A549 (cell line): Measurements from ENCODE around the gene TNIK. TPM values are rescaled to one million over a fixed set of nuclear protein-coding genes. Genes with fewer than 3 reads are reported as not detected.

Experiments
- ATAC-seq, 2 experiments: fragments of 200-7000 bp in 1 of 2; fragments of >200 bp in 1 of 2; cut with Nextera tagmentation in 1 of 2; cut with Tn5 transposase in 1 of 2; 3 replicates each; pipeline versions ENCODE4 v1.8.0 to v1.9.1; 2018 to 2020; ENCODE audit warnings: mild to moderate bottlenecking in 1 of 2, moderate library complexity in 1 of 2
- CTCF ChIA-PET: fragments of 300-600 bp; sonication (Branson Sonifier 250); formaldehyde crosslinking; extraction: SDS; loops from one replicate; lab custom pipeline; 2021; ENCODE audit warnings: antibody characterized with exemption, inconsistent platforms; lab: Yijun Ruan, JAX
- POLR2A ChIA-PET: fragments of 350-600 bp; formaldehyde crosslinking; extraction: SDS; loops from one replicate; lab custom pipeline; 2021; ENCODE audit warnings: antibody characterized with exemption, inconsistent platforms; lab: Yijun Ruan, JAX
- DNase-seq, 2 experiments: peaks; one replicate each; pipeline versions ENCODE4 v3.0.0 to v3.0.0-alpha.2; 2011 to 2016; ENCODE audit warnings: low read depth in 1 of 2, low spot score in 1 of 2
- FAIRE-seq: peaks from 2 replicates; lab custom pipeline; 2011; peaks lifted over from hg19 to GRCh38; lab: Jason Lieb, UNC
- H3K27ac ChIP-seq, 2 experiments: fragments of >200 bp; sonication (Bioruptor Twin); formaldehyde crosslinking; 3 replicates each; pipeline ENCODE4 v1.5.1; 2016 to 2017
- H3K4me1 ChIP-seq: fragments of >200 bp; sonication (Bioruptor Twin); formaldehyde crosslinking; 3 replicates; pipeline ENCODE4 v1.6.1; 2016
- H3K4me2 ChIP-seq: fragments of >200 bp; sonication (Bioruptor Twin); formaldehyde crosslinking; 3 replicates; pipeline ENCODE4 v1.6.1; 2016
- H3K4me3 ChIP-seq: fragments of >200 bp; sonication (Bioruptor Twin); formaldehyde crosslinking; 3 replicates; pipeline ENCODE4 v1.5.1; 2016
- H3K9me3 ChIP-seq: fragments of >200 bp; sonication (Bioruptor Twin); formaldehyde crosslinking; 3 replicates; pipeline ENCODE4 v1.6.1; 2016
- ATOH8 ChIP-seq: fragments of 250-450 bp; sonication (Bioruptor Pico); IDR thresholded peaks from 2 replicates; pipeline ENCODE4 v1.5.0; 2020; ENCODE audit warnings: low read depth, mild to moderate bottlenecking, moderate library complexity
- BHLHE40 ChIP-seq: IDR thresholded peaks from 2 replicates; pipeline ENCODE4 v1.6.1; 2012; ENCODE audit warnings: low read depth, low read length, inconsistent platforms
- CBX2 ChIP-seq: fragments of 200-600 bp; sonication (generic); IDR thresholded peaks from 2 replicates; pipeline ENCODE4 v1.6.1; 2016; ENCODE audit warnings: low read depth, mild to moderate bottlenecking, borderline replicate concordance
- CEBPB ChIP-seq, 2 experiments: fragments of >200 bp in 1 of 2; sonication (Bioruptor Twin) in 1 of 2; formaldehyde crosslinking in 1 of 2; IDR thresholded peaks; 2 replicates each; pipeline ENCODE4 v1.6.1; 2012 to 2016
- EHMT2 ChIP-seq: fragments of 200-600 bp; sonication (generic); IDR thresholded peaks from 2 replicates; pipeline ENCODE4 v1.6.1; 2016; ENCODE audit warnings: antibody characterized with exemption, low read depth, mild to moderate bottlenecking, moderate library complexity
- ESRRA ChIP-seq: fragments of 150-350 bp; IDR thresholded peaks from 2 replicates; pipeline ENCODE4 v1.6.1; 2014; ENCODE audit warnings: mild to moderate bottlenecking, low read length, borderline replicate concordance
- FOSB ChIP-seq: fragments of 250-450 bp; sonication (Bioruptor Pico); IDR thresholded peaks from 2 replicates; pipeline ENCODE4 v1.5.0; 2020; ENCODE audit warnings: mild to moderate bottlenecking, moderate library complexity
- FOSL2 ChIP-seq, 2 experiments: fragments of 450-650 bp in 1 of 2; fragments of >200 bp in 1 of 2; sonication (Bioruptor Twin) in 1 of 2; formaldehyde crosslinking; IDR thresholded peaks; 2 replicates each; pipeline versions ENCODE4 v1.5.0 to v1.6.1; 2016 to 2020; ENCODE audit warnings: mild to moderate bottlenecking in 1 of 2, moderate library complexity in 1 of 2
- FOXS1 ChIP-seq: fragments of 250-450 bp; sonication (Bioruptor Pico); IDR thresholded peaks from 2 replicates; pipeline ENCODE4 v1.5.0; 2020; ENCODE audit warnings: mild to moderate bottlenecking, moderate library complexity
- GATA3 ChIP-seq: IDR thresholded peaks from 2 replicates; pipeline ENCODE4 v1.6.1; 2012; ENCODE audit warnings: borderline replicate concordance
- HDAC2 ChIP-seq: fragments of 200-600 bp; sonication (generic); IDR thresholded peaks from 2 replicates; pipeline ENCODE4 v1.6.1; 2016
- HES2 ChIP-seq: fragments of >200 bp; sonication (Bioruptor Twin); formaldehyde crosslinking; IDR thresholded peaks from 2 replicates; pipeline ENCODE4 v1.6.1; 2016
- HEYL ChIP-seq: fragments of 250-450 bp; sonication (Bioruptor Pico); IDR thresholded peaks from 2 replicates; pipeline ENCODE4 v1.8.0; 2021; ENCODE audit warnings: mild to moderate bottlenecking, moderate library complexity
- HOXB13 ChIP-seq: fragments of 250-450 bp; sonication (Bioruptor Pico); IDR thresholded peaks from 2 replicates; pipeline ENCODE4 v1.5.0; 2020; ENCODE audit warnings: low read depth, mild to moderate bottlenecking, moderate library complexity
- HOXB5 ChIP-seq: fragments of 250-450 bp; sonication (Bioruptor Pico); IDR thresholded peaks from 2 replicates; pipeline ENCODE4 v1.5.0; 2020; ENCODE audit warnings: mild to moderate bottlenecking, moderate library complexity
- JUN ChIP-seq, 2 experiments: fragments of >200 bp; sonication (Bioruptor Twin); formaldehyde crosslinking; IDR thresholded peaks; 2 replicates in 1 of 2; 3 replicates in 1 of 2; pipeline ENCODE4 v1.6.1; 2016 to 2017
- JUNB ChIP-seq: fragments of >200 bp; sonication (Bioruptor Twin); formaldehyde crosslinking; IDR thresholded peaks from 2 replicates; pipeline ENCODE4 v1.6.1; 2016
- KDM5A ChIP-seq: fragments of 200-600 bp; sonication (generic); IDR thresholded peaks from 2 replicates; pipeline ENCODE4 v1.6.1; 2016; ENCODE audit warnings: antibody characterized with exemption, mild to moderate bottlenecking
- MYC ChIP-seq: IDR thresholded peaks from 2 replicates; pipeline ENCODE4 v1.6.1; 2012; ENCODE audit warnings: mild to moderate bottlenecking, inconsistent platforms, low read length, improper control_type of control experiment, borderline replicate concordance
- NFE2L2 ChIP-seq: fragments of 150-350 bp; conservative IDR thresholded peaks from 2 replicates; pipeline ENCODE4 v1.6.1; 2014; ENCODE audit warnings: low read length
- NPAS2 ChIP-seq: fragments of 250-450 bp; sonication (Bioruptor Pico); IDR thresholded peaks from 2 replicates; pipeline ENCODE4 v1.8.0; 2022; ENCODE audit warnings: mild to moderate bottlenecking, moderate library complexity, borderline replicate concordance
- NR3C1 ChIP-seq: fragments of >200 bp; sonication (Bioruptor Twin); formaldehyde crosslinking; IDR thresholded peaks from 3 replicates; pipeline ENCODE4 v1.6.1; 2017
- POLR2A ChIP-seq: IDR thresholded peaks from 2 replicates; pipeline ENCODE4 v1.6.1; 2012; ENCODE audit warnings: mild to moderate bottlenecking, low read length
- RARB ChIP-seq: fragments of 250-450 bp; sonication (Bioruptor Pico); IDR thresholded peaks from 2 replicates; pipeline ENCODE4 v1.8.0; 2021; ENCODE audit warnings: mild to moderate bottlenecking, moderate library complexity
- RCOR1 ChIP-seq: fragments of 150-350 bp; IDR thresholded peaks from 2 replicates; pipeline ENCODE4 v1.6.1; 2014; ENCODE audit warnings: antibody characterized with exemption, low read length, low read depth
- RFX5 ChIP-seq: fragments of 450-650 bp; IDR thresholded peaks from 2 replicates; pipeline ENCODE4 v1.7.1; 2014; ENCODE audit warnings: antibody characterized with exemption, mild to moderate bottlenecking, moderate library complexity
- RNF2 ChIP-seq: fragments of 200-600 bp; sonication (generic); IDR thresholded peaks from 2 replicates; pipeline ENCODE4 v1.6.1; 2016; ENCODE audit warnings: low read depth, mild to moderate bottlenecking, antibody characterized with exemption, moderate library complexity, borderline replicate concordance
- SMC3 ChIP-seq: fragments of >200 bp; sonication (Bioruptor Twin); formaldehyde crosslinking; IDR thresholded peaks from 3 replicates; pipeline ENCODE4 v1.6.1; 2018; ENCODE audit warnings: inconsistent platforms
- TP53 ChIP-seq: fragments of 250-450 bp; sonication (Bioruptor Pico); IDR thresholded peaks from 2 replicates; pipeline ENCODE4 v1.5.0; 2021; ENCODE audit warnings: mild to moderate bottlenecking, moderate library complexity
- ZNF302 ChIP-seq: fragments of 250-450 bp; sonication (Bioruptor Pico); IDR thresholded peaks from 2 replicates; pipeline ENCODE4 v1.9.0; 2021; ENCODE audit warnings: inconsistent platforms, mild to moderate bottlenecking, moderate library complexity
- WGBS: methylation state at CpG from one replicate; pipeline ENCODE4 v1.1.6; 2017; ENCODE audit errors: missing lambda C conversion rate; 5-methylcytosine and 5-hydroxymethylcytosine counted together
- polyA plus RNA-seq, 4 experiments: library from polyadenylated mRNA; depleted of rRNA in 3 of 4; stranded (reverse); fragments of >200 nt; fragmentation: RNase III in 1 of 4; extraction: RNeasy Plus Mini Kit Qiagen cat#74134 plus additional on column Dnase treatment in 1 of 4; gene quantifications; 2 replicates in 3 of 4; 3 replicates in 1 of 4; pipeline ENCODE4 v1.2.3, GENCODE V29; 2011 to 2017
- TF ChIP-seq, protein P1 (sequence below): fragments of 150-350 bp; IDR thresholded peaks from 2 replicates; pipeline ENCODE4 v1.6.1; 2014; ENCODE audit warnings: low read depth, mild to moderate bottlenecking, low read length
- TF ChIP-seq, protein P2 (sequence below): fragments of 450-650 bp; IDR thresholded peaks from 2 replicates; pipeline ENCODE4 v1.6.1; 2014; ENCODE audit warnings: antibody characterized with exemption
- TF ChIP-seq, protein P3 (sequence below): IDR thresholded peaks from 2 replicates; pipeline ENCODE4 v1.6.1; 2012
- TF ChIP-seq, protein P4 (sequence below): IDR thresholded peaks from 2 replicates; pipeline ENCODE4 v1.6.1; 2012

Gene TNIK
- polyA plus RNA-seq, 2 of the 4 experiments (the other 2 are of a cell fraction), result 1.6 to 1.8 TPM

- no peak for FAIRE-seq
- TF ChIP-seq CEBPB (IDR thresholded peaks at IDR 0.05) (no peak), TP53 (CRISPR knock-in tag) (no peak), FOXS1 (CRISPR knock-in tag) (no peak), NR3C1 (no peak), ATOH8 (CRISPR knock-in tag) (no peak), NPAS2 (CRISPR knock-in tag) (no peak), HOXB5 (CRISPR knock-in tag) (no peak), HOXB13 (no peak), NFE2L2 (no peak), JUN (IDR thresholded peaks at IDR 0.05) (no peak), MYC (no peak), HEYL (no peak), HDAC2 (no peak)
- no peaks in the 10 kb centered on the region for H3K4me1 ChIP-seq
- no peak for DNase-seq
- no peak for ATAC-seq
- 79% methylated on average over 2 of the region's 2 CpGs for WGBS
- no peak overlapping the region for H3K4me3 ChIP-seq
- H3K27ac ChIP-seq, result no peak overlapping the region
- no peak overlapping the region for H3K4me2 ChIP-seq
- H3K9me3 ChIP-seq, result no peaks in the 10 kb centered on the region
- POLR2A ChIA-PET, result no interaction called here
- CTCF ChIA-PET, result no interaction called here
These were observed 31.2 kb upstream of the TNIK start for GRCh38 chr3:171491361-171491760.

GRCh38 chr3:171490901-171491300 is 30.7 kb upstream of the TNIK start:
- no peaks in the 10 kb centered on the region for H3K4me1 ChIP-seq
- TF ChIP-seq ESRRA (no peak), POLR2A (no peak), CEBPB (IDR thresholded peaks at IDR 0.05) (no peak), FOSL2 (IDR thresholded peaks at IDR 0.05) (no peak), FOSL2 (CRISPR knock-in tag; IDR thresholded peaks at IDR 0.05) (no peak), FOSB (CRISPR knock-in tag) (no peak), BHLHE40 (no peak), HEYL (no peak), MYC (no peak), KDM5A (no peak), RNF2 (no peak), SMC3 (no peak), HOXB13 (no peak)
- TF ChIP-seq, protein P1, sequence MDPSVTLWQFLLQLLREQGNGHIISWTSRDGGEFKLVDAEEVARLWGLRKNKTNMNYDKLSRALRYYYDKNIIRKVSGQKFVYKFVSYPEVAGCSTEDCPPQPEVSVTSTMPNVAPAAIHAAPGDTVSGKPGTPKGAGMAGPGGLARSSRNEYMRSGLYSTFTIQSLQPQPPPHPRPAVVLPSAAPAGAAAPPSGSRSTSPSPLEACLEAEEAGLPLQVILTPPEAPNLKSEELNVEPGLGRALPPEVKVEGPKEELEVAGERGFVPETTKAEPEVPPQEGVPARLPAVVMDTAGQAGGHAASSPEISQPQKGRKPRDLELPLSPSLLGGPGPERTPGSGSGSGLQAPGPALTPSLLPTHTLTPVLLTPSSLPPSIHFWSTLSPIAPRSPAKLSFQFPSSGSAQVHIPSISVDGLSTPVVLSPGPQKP, result no peak
- TF ChIP-seq, protein P2, sequence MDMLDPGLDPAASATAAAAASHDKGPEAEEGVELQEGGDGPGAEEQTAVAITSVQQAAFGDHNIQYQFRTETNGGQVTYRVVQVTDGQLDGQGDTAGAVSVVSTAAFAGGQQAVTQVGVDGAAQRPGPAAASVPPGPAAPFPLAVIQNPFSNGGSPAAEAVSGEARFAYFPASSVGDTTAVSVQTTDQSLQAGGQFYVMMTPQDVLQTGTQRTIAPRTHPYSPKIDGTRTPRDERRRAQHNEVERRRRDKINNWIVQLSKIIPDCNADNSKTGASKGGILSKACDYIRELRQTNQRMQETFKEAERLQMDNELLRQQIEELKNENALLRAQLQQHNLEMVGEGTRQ, result no peak
- TF ChIP-seq, all 56 proteins: peak for 0
- no peak for ATAC-seq
- no peak overlapping the region for H3K4me3 ChIP-seq
- H3K9me3 ChIP-seq, result no peaks in the 10 kb centered on the region
- H3K27ac ChIP-seq, result no peak overlapping the region
- POLR2A ChIA-PET, result no interaction called here
- no peak for DNase-seq
- H3K4me2 ChIP-seq, result no peak overlapping the region
- FAIRE-seq, result no peak
- CTCF ChIA-PET, result no interaction called here
- 90% methylated on average over 3 of the region's 3 CpGs for WGBS

GRCh38 chr3:171489348-171489747 is 29.1 kb upstream of the TNIK start:
- H3K27ac ChIP-seq, result no peak overlapping the region
- FAIRE-seq, result no peak
- no peaks in the 10 kb centered on the region for H3K9me3 ChIP-seq
- CTCF ChIA-PET, result no interaction called here
- no peak for ATAC-seq
- POLR2A ChIA-PET, result no interaction called here
- H3K4me1 ChIP-seq, result no peaks in the 10 kb centered on the region
- 59% methylated on average over 4 of the region's 4 CpGs for WGBS
- no peak overlapping the region for H3K4me3 ChIP-seq
- no peak for DNase-seq
- no peak overlapping the region for H3K4me2 ChIP-seq
- TF ChIP-seq ATOH8 (CRISPR knock-in tag), result no peak
- TF ChIP-seq, protein P3, sequence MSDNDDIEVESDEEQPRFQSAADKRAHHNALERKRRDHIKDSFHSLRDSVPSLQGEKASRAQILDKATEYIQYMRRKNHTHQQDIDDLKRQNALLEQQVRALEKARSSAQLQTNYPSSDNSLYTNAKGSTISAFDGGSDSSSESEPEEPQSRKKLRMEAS, result no peak
- no peak for TF ChIP-seq RCOR1
- no peak for TF ChIP-seq RNF2
- TF ChIP-seq GATA3, result no peak
- no peak for TF ChIP-seq RARB
- TF ChIP-seq CBX2, result no peak
- TF ChIP-seq ZNF302 (CRISPR knock-in tag), result no peak
- no peak for TF ChIP-seq JUNB
- no peak for TF ChIP-seq EHMT2
- TF ChIP-seq, protein P4, sequence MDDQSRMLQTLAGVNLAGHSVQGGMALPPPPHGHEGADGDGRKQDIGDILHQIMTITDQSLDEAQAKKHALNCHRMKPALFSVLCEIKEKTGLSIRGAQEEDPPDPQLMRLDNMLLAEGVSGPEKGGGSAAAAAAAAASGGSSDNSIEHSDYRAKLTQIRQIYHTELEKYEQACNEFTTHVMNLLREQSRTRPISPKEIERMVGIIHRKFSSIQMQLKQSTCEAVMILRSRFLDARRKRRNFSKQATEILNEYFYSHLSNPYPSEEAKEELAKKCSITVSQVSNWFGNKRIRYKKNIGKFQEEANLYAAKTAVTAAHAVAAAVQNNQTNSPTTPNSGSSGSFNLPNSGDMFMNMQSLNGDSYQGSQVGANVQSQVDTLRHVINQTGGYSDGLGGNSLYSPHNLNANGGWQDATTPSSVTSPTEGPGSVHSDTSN, result no peak
- TF ChIP-seq RFX5, result no peak
- TF ChIP-seq HES2, result no peak
- TF ChIP-seq FOSB (CRISPR knock-in tag), result no peak
